HL-60/S4 treated with retinoic acid at 250 ng/mL for 4 days and 3 days (cell line): ENCODE results near the gene COMT.

ENCODE experiments used
- in situ Hi-C: fragments of 300-500 bp; cut with MboI; formaldehyde crosslinking; loops from 2 replicates; pipeline ENCODE4 v1.7.0; 2022; ENCODE audit warnings: low sequenced_read_pairs

Gene COMT

GRCh38 chr22:19992481-19992911, 50.9 kb downstream of the COMT start:
- in situ Hi-C loops, result no loop called here

DNA sequence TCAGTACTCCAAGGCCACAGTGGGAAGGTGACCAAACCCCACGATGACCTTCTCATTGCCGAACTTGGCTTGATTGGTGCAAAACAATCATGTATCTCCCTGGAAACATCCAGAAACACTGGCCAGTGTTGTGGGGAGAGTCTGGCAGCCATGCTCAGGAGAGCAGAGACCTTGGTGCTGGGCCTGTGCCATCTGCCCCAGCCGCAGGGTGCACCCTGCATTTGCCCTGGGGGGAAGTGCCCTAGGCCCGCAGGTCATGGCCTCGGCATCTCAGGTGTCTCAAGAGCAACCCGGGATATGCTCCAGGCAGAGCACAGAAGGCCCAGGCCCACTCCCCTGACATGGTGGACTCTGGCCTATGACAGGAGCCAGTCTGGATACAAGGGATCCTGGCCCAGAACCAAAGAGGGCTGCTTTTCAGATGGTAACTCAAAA, 51.4 kb downstream of the COMT start:
- in situ Hi-C loops, result no loop called here

- in situ Hi-C loops, result no loop called here
Measured at GRCh38 chr22:19993926-19994325, 52.4 kb downstream of the COMT start.

GRCh38 chr22:19994851-19995610, 53.5 kb downstream of the COMT start:
- in situ Hi-C loops, result no loop called here

GRCh38 chr22:19995611-19996339, 54.2 kb downstream of the COMT start:
- in situ Hi-C loops, result no loop called here

DNA sequence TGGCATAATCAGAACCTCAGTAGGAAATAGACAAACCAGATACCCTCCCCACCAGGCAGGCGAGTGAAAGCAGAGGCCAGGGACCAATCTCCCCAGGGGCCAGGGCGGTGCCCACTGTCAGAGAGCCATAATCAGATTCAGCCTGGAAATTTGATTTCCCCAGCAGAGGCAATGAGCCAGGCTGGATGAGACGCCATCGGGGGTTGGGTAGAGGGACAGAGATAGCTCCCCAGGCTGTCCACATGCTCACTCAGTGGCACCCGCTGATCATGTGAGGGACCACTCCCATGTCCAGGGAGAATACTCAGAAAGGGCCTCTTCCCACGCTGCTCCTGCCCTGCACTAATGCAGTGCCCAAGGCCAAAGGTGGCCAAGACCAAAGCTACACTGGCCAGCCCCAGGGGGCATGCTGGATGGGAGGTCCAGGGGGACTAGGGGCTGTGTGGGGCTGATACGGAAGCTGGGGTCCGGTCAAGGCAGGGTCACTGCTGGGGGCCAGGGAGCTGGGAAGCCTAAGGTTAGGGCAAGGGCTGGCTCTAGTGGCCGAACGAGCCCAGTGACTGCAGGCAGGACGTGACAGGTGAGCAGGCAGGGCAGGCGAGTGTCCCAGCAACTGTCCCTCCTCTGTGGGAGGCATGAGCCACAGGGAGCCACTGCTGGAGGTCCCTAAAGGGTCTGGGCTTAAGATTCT, 55.3 kb downstream of the COMT start:
- in situ Hi-C loops, result no loop called here

DNA sequence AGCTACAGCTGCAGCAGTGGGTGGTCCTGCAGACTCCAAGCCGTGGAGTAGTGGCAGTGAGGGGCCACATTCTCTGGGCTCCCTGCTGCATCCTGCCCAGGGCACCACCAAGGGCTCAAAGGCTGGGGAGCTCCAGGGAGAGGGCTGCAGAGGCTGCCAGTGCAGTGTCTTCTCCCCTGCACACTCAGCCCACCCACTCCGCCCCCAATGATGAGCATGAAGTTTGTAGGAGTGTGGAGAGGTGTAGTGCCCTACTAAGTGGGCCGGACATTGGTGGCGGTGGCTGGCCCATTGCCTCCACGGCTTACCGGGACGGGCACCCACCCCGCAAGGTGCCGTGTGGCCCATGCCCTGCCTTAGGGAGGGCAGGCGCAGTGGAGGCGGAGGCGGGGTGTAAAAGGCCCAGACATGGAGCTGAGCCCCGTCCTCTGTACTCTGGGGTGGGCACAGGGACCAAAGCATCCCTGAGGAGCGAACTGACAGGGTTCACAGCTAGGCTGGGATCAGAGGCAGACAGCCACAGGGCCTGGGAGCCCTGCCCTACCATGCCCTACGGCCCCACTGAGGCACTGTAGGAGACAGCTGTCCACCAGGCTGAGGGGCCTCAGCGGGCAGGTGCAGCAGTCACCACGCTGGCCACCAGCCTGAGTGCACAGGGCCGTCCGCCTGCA, 56.1 kb downstream of the COMT start:
- in situ Hi-C loops, result no loop called here

GRCh38 chr22:19998232-19998951, 56.8 kb downstream of the COMT start:
- in situ Hi-C loops, result no loop called here

- in situ Hi-C loops, result no loop called here
Measured at GRCh38 chr22:19998991-19999820, 57.6 kb downstream of the COMT start.

DNA sequence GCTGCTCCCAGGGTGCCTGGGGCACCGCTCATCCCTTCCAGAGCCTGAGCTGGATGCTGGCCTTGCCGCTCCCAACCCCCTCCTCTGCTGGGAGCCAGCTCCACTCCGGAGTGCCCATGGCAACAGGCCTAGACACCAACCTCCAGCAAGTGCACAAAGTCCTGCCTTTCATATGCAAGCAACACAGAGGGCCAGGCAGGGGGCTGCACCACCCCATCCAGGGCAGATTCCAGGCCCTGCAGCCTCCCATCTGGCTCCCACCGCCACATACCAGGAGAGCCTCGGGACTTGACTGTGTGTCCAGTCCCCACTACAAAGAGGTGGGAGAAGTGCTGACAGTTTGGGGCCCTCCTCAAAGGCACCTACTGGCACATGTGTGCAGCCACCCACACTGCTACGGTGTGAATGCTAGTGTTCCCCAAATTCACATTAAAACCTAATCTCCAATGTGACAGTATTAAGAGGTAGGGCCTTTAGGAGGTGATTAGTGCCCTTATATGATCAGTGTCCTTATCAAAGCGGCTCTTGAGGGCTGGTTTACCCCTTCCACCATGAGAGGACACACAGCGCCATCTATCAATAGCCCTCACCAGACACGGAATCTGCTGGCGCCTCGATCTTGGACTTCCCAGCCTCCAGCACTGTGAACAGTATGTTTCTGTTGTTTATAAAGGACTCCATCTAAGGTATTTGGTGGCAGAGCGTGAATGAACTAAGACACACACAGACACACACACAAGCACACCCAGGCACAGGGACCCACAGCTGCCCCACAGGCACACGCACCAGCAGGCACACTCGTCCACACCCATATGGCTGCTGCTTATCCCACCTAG, 58.9 kb downstream of the COMT start:
- in situ Hi-C loops, result no loop called here

- in situ Hi-C loops, result no loop called here
Measured at GRCh38 chr22:20001082-20001638, 59.6 kb downstream of the COMT start.

DNA sequence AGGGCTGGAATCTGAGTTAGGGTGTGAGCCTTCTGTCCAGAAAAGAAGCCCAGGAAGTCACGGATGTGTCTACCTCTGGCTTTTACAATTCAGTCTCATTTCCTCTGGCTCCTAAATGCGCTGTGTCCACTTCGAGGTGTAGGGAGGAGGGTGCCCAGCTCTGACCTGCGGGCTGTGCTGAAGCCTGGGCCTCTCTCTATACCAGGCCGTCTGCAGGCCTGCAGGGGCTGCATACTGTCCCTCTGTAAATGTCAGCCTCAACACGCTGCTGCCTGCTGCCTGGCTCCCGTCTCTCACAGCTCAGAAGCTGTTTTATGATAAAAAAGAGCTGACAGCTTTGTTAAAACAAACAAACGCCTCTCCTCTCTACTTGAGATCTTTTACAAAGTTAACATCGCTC, 60.6 kb downstream of the COMT start:
- in situ Hi-C loops, result no loop called here

- in situ Hi-C loops, result no loop called here
Measured at GRCh38 chr22:20002636-20003035, 61.1 kb downstream of the COMT start.

- in situ Hi-C loops, result no loop called here
Measured at GRCh38 chr22:20003304-20003703, 61.7 kb downstream of the COMT start.

DNA sequence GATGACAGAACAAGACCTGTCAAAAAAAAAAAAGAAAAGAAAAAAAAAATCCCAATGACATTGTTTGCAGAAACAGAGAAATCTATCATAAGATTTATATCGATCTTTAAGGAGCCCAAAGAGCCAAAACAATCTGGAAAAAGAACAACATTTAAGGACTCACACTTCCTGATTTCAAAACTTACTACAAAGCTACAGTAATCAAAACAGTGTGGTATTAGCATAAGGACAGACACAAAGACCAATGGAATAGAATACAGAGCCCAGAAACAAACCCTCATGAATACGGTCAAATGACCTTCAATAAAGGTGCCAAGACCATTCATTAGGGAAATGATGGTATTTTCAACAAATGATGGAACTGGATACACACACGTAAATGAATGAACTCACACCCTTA, 62.9 kb downstream of the COMT start:
- in situ Hi-C loops, result no loop called here

GRCh38 chr22:20008221-20008995, 66.8 kb downstream of the COMT start:
- in situ Hi-C loops, result no loop called here

GRCh38 chr22:20009018-20009491, 67.5 kb downstream of the COMT start:
- in situ Hi-C loops, result no loop called here
